Urinary bladder (tissue), 4 donors: Measurements from ENCODE around the gene ASH1L. TPM values are rescaled to one million over a fixed set of nuclear protein-coding genes. Genes with fewer than 3 reads are reported as not detected.
"Not testable (repeated sequence)": the region's sequence is repeated elsewhere in the genome, so short reads cannot be mapped to it uniquely, and the experiment has no call there.

Experiments
- DNase-seq: peaks from one replicate; pipeline ENCODE4 v3.0.0-alpha.2; 2015; ENCODE audit errors: extremely low spot score
- H3K27ac ChIP-seq: one replicate; pipeline ENCODE4 v1.5.1; 2013; ENCODE audit warnings: low read depth, mild to moderate bottlenecking, moderate library complexity
- H3K36me3 ChIP-seq: one replicate; pipeline ENCODE4 v1.6.1; 2013; ENCODE audit warnings: mild to moderate bottlenecking, moderate library complexity; ENCODE audit not compliant: insufficient read depth
- H3K4me1 ChIP-seq: one replicate; pipeline ENCODE4 v1.6.1; 2013; ENCODE audit warnings: mild to moderate bottlenecking, moderate library complexity; ENCODE audit not compliant: insufficient read depth
- H3K4me3 ChIP-seq: one replicate; pipeline ENCODE4 v1.5.1; 2013; ENCODE audit warnings: low read depth, low read length
- WGBS: extraction: QIAGEN DNeasy Blood & Tissue Kit; methylation state at CpG from one replicate; pipeline ENCODE4 v1.1.7; 2013; 5-methylcytosine and 5-hydroxymethylcytosine counted together
- polyA plus RNA-seq: library from polyadenylated mRNA; stranded (reverse); fragments of 200-250 nt; gene quantifications from one replicate; pipeline ENCODE4 v1.2.3, GENCODE V29; 2013
- total RNA-seq: library from RNA; depleted of rRNA; stranded (reverse); fragments of >200 nt; gene quantifications from one replicate; pipeline ENCODE4 v1.2.3, GENCODE V29; 2014
- donor health status: healthy with polysubstance abuse.
- donor health status: healthy.

Gene ASH1L
- total and polyA plus RNA-seq, 2 donors: 21.6 to 75.5 TPM

- DNase-seq: no peak
- H3K27ac ChIP-seq: no peak overlapping the region
These were observed 31.0 kb downstream of the ASH1L start for GRCh38 chr1:155531624-155532023.

GRCh38 chr1:155529929-155530328, 32.7 kb downstream of the ASH1L start:
- no peak for DNase-seq
- H3K4me3 ChIP-seq: no peak overlapping the region
- H3K36me3 ChIP-seq: no peaks in the 10 kb centered on the region
- H3K4me1 ChIP-seq: no peaks in the 10 kb centered on the region
- no peak overlapping the region for H3K27ac ChIP-seq
- WGBS: 94% methylated on average over 3 of the region's 3 CpGs

More at GRCh38 chr1:155531624-155532023, 31.0 kb downstream of the ASH1L start:
- Histone ChIP-seq H3K4me1 (no peaks in the 10 kb centered on the region), H3K36me3 (no peaks in the 10 kb centered on the region), H3K4me3 (no peak overlapping the region)
- WGBS: 29% methylated on average over 1 of the region's 1 CpG

- WGBS: 83% methylated on average over 2 of the region's 2 CpGs
These were observed 33.5 kb downstream of the ASH1L start for GRCh38 chr1:155529109-155529508.

GRCh38 chr1:155527677-155528076, 34.9 kb downstream of the ASH1L start:
- 86% methylated on average over 6 of the region's 6 CpGs for WGBS
- Histone ChIP-seq H3K4me1 (peaks cover 1% of the 10 kb centered on the region), H3K27ac (no peak overlapping the region), H3K4me3 (no peak overlapping the region), H3K36me3 (no peaks in the 10 kb centered on the region)
- no peak for DNase-seq

More at GRCh38 chr1:155529109-155529508, 33.5 kb downstream of the ASH1L start:
- no peak overlapping the region for H3K4me3 ChIP-seq
- no peaks in the 10 kb centered on the region for H3K4me1 ChIP-seq
- H3K27ac ChIP-seq: no peak overlapping the region
- DNase-seq: no peak
- no peaks in the 10 kb centered on the region for H3K36me3 ChIP-seq

GRCh38 chr1:155526356-155526755, 36.2 kb downstream of the ASH1L start:
- H3K4me1 ChIP-seq: peaks cover 1% of the 10 kb centered on the region
- WGBS: 86% methylated on average over 1 of the region's 1 CpG

GRCh38 chr1:155522069-155522468, 40.5 kb downstream of the ASH1L start:
- Histone ChIP-seq H3K27ac (no peak overlapping the region), H3K36me3 (no peaks in the 10 kb centered on the region), H3K4me3 (no peak overlapping the region), H3K4me1 (peaks cover 1% of the 10 kb centered on the region)
- no peak for DNase-seq
- 56% methylated on average over 2 of the region's 2 CpGs for WGBS

More at GRCh38 chr1:155526356-155526755, 36.2 kb downstream of the ASH1L start:
- H3K27ac ChIP-seq: no peak overlapping the region
- no peak for DNase-seq
- H3K4me3 ChIP-seq: no peak overlapping the region
- no peaks in the 10 kb centered on the region for H3K36me3 ChIP-seq

GRCh38 chr1:155518484-155518883, 44.1 kb downstream of the ASH1L start:
- H3K36me3 ChIP-seq: no peaks in the 10 kb centered on the region
- WGBS: 84% methylated on average over 4 of the region's 4 CpGs

GRCh38 chr1:155514582-155515187, 47.9 kb downstream of the ASH1L start:
- H3K36me3 ChIP-seq: no peaks in the 10 kb centered on the region
- DNase-seq: no peak
- no peaks in the 10 kb centered on the region for H3K4me1 ChIP-seq
- no peak overlapping the region for H3K4me3 ChIP-seq
- H3K27ac ChIP-seq: no peak overlapping the region
- WGBS: 82% methylated on average over 14 of the region's 14 CpGs

More at GRCh38 chr1:155518484-155518883, 44.1 kb downstream of the ASH1L start:
- Histone ChIP-seq H3K27ac (no peak overlapping the region), H3K4me1 (peaks cover 1% of the 10 kb centered on the region), H3K4me3 (no peak overlapping the region)
- no peak for DNase-seq

- peaks cover 1% of the 10 kb centered on the region for H3K4me1 ChIP-seq
- no peak overlapping the region for H3K4me3 ChIP-seq
- WGBS: 90% methylated on average over 3 of the region's 3 CpGs
These were observed 49.2 kb downstream of the ASH1L start for GRCh38 chr1:155513300-155513916.

GRCh38 chr1:155511385-155511784, 51.2 kb downstream of the ASH1L start:
- H3K4me1 ChIP-seq, H3K27ac ChIP-seq, H3K36me3 ChIP-seq, H3K4me3 ChIP-seq, DNase-seq: not testable (repeated sequence)
- WGBS: 94% methylated on average over 6 of the region's 6 CpGs

More at GRCh38 chr1:155513300-155513916, 49.2 kb downstream of the ASH1L start:
- H3K27ac ChIP-seq: no peak overlapping the region
- no peaks in the 10 kb centered on the region for H3K36me3 ChIP-seq
- DNase-seq: no peak

GRCh38 chr1:155509064-155509463, 53.5 kb downstream of the ASH1L start:
- H3K4me1 ChIP-seq: peaks cover 1% of the 10 kb centered on the region
- H3K27ac ChIP-seq: no peak overlapping the region
- H3K4me3 ChIP-seq: no peak overlapping the region
- no peak for DNase-seq
- H3K36me3 ChIP-seq: no peaks in the 10 kb centered on the region
- 83% methylated on average over 2 of the region's 2 CpGs for WGBS

GRCh38 chr1:155507945-155508344, 54.7 kb downstream of the ASH1L start:
- WGBS: 32% methylated on average over 2 of the region's 2 CpGs
- H3K36me3 ChIP-seq: no peaks in the 10 kb centered on the region
- DNase-seq: no peak
- no peak overlapping the region for H3K4me3 ChIP-seq
- H3K4me1 ChIP-seq: peaks cover 1% of the 10 kb centered on the region
- H3K27ac ChIP-seq: no peak overlapping the region

GRCh38 chr1:155505963-155506362, 56.6 kb downstream of the ASH1L start:
- H3K36me3 ChIP-seq, H3K4me1 ChIP-seq, H3K27ac ChIP-seq, DNase-seq, H3K4me3 ChIP-seq: not testable (repeated sequence)
- WGBS: 95% methylated on average over 3 of the region's 3 CpGs

GRCh38 chr1:155504207-155504606, 58.4 kb downstream of the ASH1L start:
- Histone ChIP-seq H3K36me3 (no peaks in the 10 kb centered on the region), H3K4me3 (no peak overlapping the region), H3K4me1 (peaks cover 1% of the 10 kb centered on the region), H3K27ac (no peak overlapping the region)
- WGBS: 61% methylated on average over 5 of the region's 5 CpGs
- DNase-seq: no peak
